ENCODE measurements around the gene SIL1.

The SIL1 gene

GRCh38 chr5:139146809-139147482 lies 51.2 kb downstream of the SIL1 start:
- in situ Hi-C loops (cut with HindIII; ENCODE audit: low sequenced_read_pairs): no loop called here

GRCh38 chr5:139141446-139142204 lies 56.5 kb downstream of the SIL1 start:
- in situ Hi-C loops (cut with HindIII; ENCODE audit: low sequenced_read_pairs): no loop called here

- in situ Hi-C loops (cut with HindIII; ENCODE audit: low sequenced_read_pairs): no loop called here
Observed at GRCh38 chr5:139140591-139141071, 57.5 kb downstream of the SIL1 start.

- in situ Hi-C loops (cut with HindIII; ENCODE audit: low sequenced_read_pairs): no loop called here
Observed at GRCh38 chr5:139138809-139139208, 59.4 kb downstream of the SIL1 start.

- in situ Hi-C loops (cut with HindIII; ENCODE audit: low sequenced_read_pairs): no loop called here
Observed at GRCh38 chr5:139138109-139138508, 60.1 kb downstream of the SIL1 start.

GRCh38 chr5:139137697-139138096 lies 60.5 kb downstream of the SIL1 start:
- in situ Hi-C loops (cut with HindIII; ENCODE audit: low sequenced_read_pairs): no loop called here

GRCh38 chr5:139134906-139135305 lies 63.3 kb downstream of the SIL1 start:
- in situ Hi-C loops (cut with HindIII; ENCODE audit: low sequenced_read_pairs): no loop called here

GRCh38 chr5:139133282-139133681 lies 64.9 kb downstream of the SIL1 start:
- in situ Hi-C loops (cut with HindIII; ENCODE audit: low sequenced_read_pairs): no loop called here

- in situ Hi-C loops (cut with HindIII; ENCODE audit: low sequenced_read_pairs): no loop called here
Observed at GRCh38 chr5:139132515-139132914, 65.7 kb downstream of the SIL1 start.

GRCh38 chr5:139131921-139132432 lies 66.2 kb downstream of the SIL1 start:
- in situ Hi-C loops (cut with HindIII; ENCODE audit: low sequenced_read_pairs): no loop called here

- in situ Hi-C loops (cut with HindIII; ENCODE audit: low sequenced_read_pairs): no loop called here
Observed at GRCh38 chr5:139131465-139131864, 66.7 kb downstream of the SIL1 start.

GRCh38 chr5:139131062-139131461 lies 67.1 kb downstream of the SIL1 start:
- in situ Hi-C loops (cut with HindIII; ENCODE audit: low sequenced_read_pairs): no loop called here

GRCh38 chr5:139130214-139130613 lies 68.0 kb downstream of the SIL1 start:
- in situ Hi-C loops (cut with HindIII; ENCODE audit: low sequenced_read_pairs): no loop called here

- in situ Hi-C loops (cut with HindIII; ENCODE audit: low sequenced_read_pairs): no loop called here
Observed at GRCh38 chr5:139126711-139127111, 71.5 kb downstream of the SIL1 start.

GRCh38 chr5:139125991-139126390 lies 72.2 kb downstream of the SIL1 start:
- in situ Hi-C loops (cut with HindIII; ENCODE audit: low sequenced_read_pairs): no loop called here

- in situ Hi-C loops (cut with HindIII; ENCODE audit: low sequenced_read_pairs): no loop called here
Observed at GRCh38 chr5:139124774-139125520, 73.2 kb downstream of the SIL1 start.

- in situ Hi-C loops (cut with HindIII; ENCODE audit: low sequenced_read_pairs): no loop called here
Observed at GRCh38 chr5:139121120-139121519, 77.0 kb downstream of the SIL1 start.

- in situ Hi-C loops (cut with HindIII; ENCODE audit: low sequenced_read_pairs): no loop called here
Observed at GRCh38 chr5:139120521-139120920, 77.6 kb downstream of the SIL1 start.

- in situ Hi-C loops (cut with HindIII; ENCODE audit: low sequenced_read_pairs): no loop called here
Observed at GRCh38 chr5:139118804-139119203, 79.4 kb downstream of the SIL1 start.

GRCh38 chr5:139117342-139117884 lies 80.8 kb downstream of the SIL1 start:
- in situ Hi-C loops (cut with HindIII; ENCODE audit: low sequenced_read_pairs): no loop called here

- in situ Hi-C loops (cut with HindIII; ENCODE audit: low sequenced_read_pairs): no loop called here
Observed at GRCh38 chr5:139116100-139116655, 82.0 kb downstream of the SIL1 start.

All from DLD1 (cell line).